GM23338 (cell line): ENCODE results near the gene DDX59. TPM values are rescaled to one million over a fixed set of nuclear protein-coding genes. Genes with fewer than 3 reads are reported as not detected.

Experiments used
- ATAC-seq: fragments of 200-7000 bp; cut with Tn5 transposase; 3 replicates; pipeline ENCODE4 v1.9.1; 2020
- DNase-seq: peaks from one replicate; pipeline ENCODE4 v3.0.0-alpha.2; 2015; ENCODE audit warnings: low spot score
- H2AFZ ChIP-seq: fragments of 200-600 bp; sonication (generic); 2 replicates; pipeline ENCODE4 v1.8.0; 2016; ENCODE audit warnings: antibody characterized with exemption, mild to moderate bottlenecking, moderate library complexity
- H3F3A ChIP-seq: fragments of 200-600 bp; sonication (generic); replicated peaks from 2 replicates; pipeline ENCODE4 v1.8.0; 2017; ENCODE audit warnings: antibody characterized with exemption, mixed run types, low read depth
- H3K27ac ChIP-seq: fragments of 200-600 bp; sonication (generic); 2 replicates; pipeline ENCODE4 v1.6.1; 2016; ENCODE audit warnings: low read depth
- H3K27me3 ChIP-seq: fragments of 200-600 bp; sonication (generic); 2 replicates; pipeline ENCODE4 v1.8.0; 2016; ENCODE audit warnings: mild to moderate bottlenecking, mixed run types, moderate library complexity; ENCODE audit not compliant: insufficient read depth
- H3K36me3 ChIP-seq: fragments of 200-600 bp; sonication (generic); 2 replicates; pipeline ENCODE4 v1.8.0; 2016; ENCODE audit warnings: mild to moderate bottlenecking; ENCODE audit not compliant: insufficient read depth
- H3K4me1 ChIP-seq: fragments of 200-600 bp; sonication (generic); 2 replicates; pipeline ENCODE4 v1.8.0; 2016; ENCODE audit warnings: mild to moderate bottlenecking, moderate library complexity; ENCODE audit not compliant: insufficient read depth
- H3K4me2 ChIP-seq: fragments of 200-600 bp; sonication (generic); 2 replicates; pipeline ENCODE4 v1.7.1; 2017; ENCODE audit warnings: mixed run types
- H3K4me3 ChIP-seq: fragments of 200-600 bp; sonication (generic); 2 replicates; pipeline ENCODE4 v1.6.1; 2016; ENCODE audit warnings: mixed run types
- H3K79me2 ChIP-seq: fragments of 200-600 bp; sonication (generic); replicated peaks from 2 replicates; pipeline ENCODE4 v1.8.0; 2017; ENCODE audit warnings: mild to moderate bottlenecking; ENCODE audit not compliant: insufficient read depth
- H3K9me2 ChIP-seq: fragments of 200-600 bp; sonication (generic); 2 replicates; pipeline ENCODE4 v1.8.0; 2017; ENCODE audit not compliant: insufficient read depth
- H4K20me1 ChIP-seq: fragments of 200-600 bp; sonication (generic); replicated peaks from 2 replicates; pipeline ENCODE4 v1.8.0; 2017; ENCODE audit warnings: mild to moderate bottlenecking; ENCODE audit not compliant: insufficient read depth
- H3K27ac Mint-ChIP-seq: 2 replicates; pipeline ENCODE4 v1.8.0; 2020; ENCODE audit warnings: inconsistent platforms, mild to moderate bottlenecking, moderate library complexity, mixed read lengths
- H3K27me3 Mint-ChIP-seq: 3 replicates; pipeline ENCODE4 v1.8.0; 2022; ENCODE audit warnings: low read depth, mild to moderate bottlenecking, moderate library complexity, mixed read lengths, inconsistent platforms; ENCODE audit not compliant: insufficient read depth, poor library complexity
- H3K36me3 Mint-ChIP-seq: 3 replicates; pipeline ENCODE4 v1.8.0; 2021; ENCODE audit warnings: low read depth, mild to moderate bottlenecking, inconsistent platforms, moderate library complexity, mixed read lengths
- H3K4me1 Mint-ChIP-seq: 3 replicates; pipeline ENCODE4 v1.8.0; 2020; ENCODE audit warnings: mild to moderate bottlenecking, inconsistent platforms, mixed read lengths
- H3K4me3 Mint-ChIP-seq: 3 replicates; pipeline ENCODE4 v1.8.0; 2021; ENCODE audit warnings: moderate library complexity, mild to moderate bottlenecking, inconsistent platforms, mixed read lengths
- H3K9me3 Mint-ChIP-seq: 3 replicates; pipeline ENCODE4 v1.8.0; 2020; ENCODE audit warnings: moderate library complexity, mild to moderate bottlenecking, inconsistent platforms, mixed read lengths
- CREB1 ChIP-seq: fragments of 250-450 bp; sonication (Bioruptor Pico); IDR thresholded peaks from 2 replicates; pipeline ENCODE4 v1.5.0; 2020; ENCODE audit warnings: low read depth, mild to moderate bottlenecking, moderate library complexity
- CTCF ChIP-seq, 2 experiments: fragments of 200-600 bp in 1 of 2; sonication (generic) in 1 of 2; conservative IDR thresholded peaks; 2 replicates each; pipeline versions ENCODE4 v1.5.1 to v1.6.1; 2016 to 2017; ENCODE audit warnings: antibody characterized with exemption in 2 of 2, low read depth in 2 of 2, mild to moderate bottlenecking in 2 of 2, moderate library complexity in 1 of 2
- EZH2 ChIP-seq: fragments of 200-600 bp; sonication (generic); IDR thresholded peaks from one replicate; pipeline ENCODE4 v1.8.0; 2017; ENCODE audit warnings: antibody characterized with exemption, mild to moderate bottlenecking, low read depth; ENCODE audit not compliant: unreplicated experiment
- EZH2phosphoT487 ChIP-seq: fragments of 200-600 bp; sonication (generic); IDR thresholded peaks from one replicate; pipeline ENCODE4 v1.8.1; 2018; ENCODE audit warnings: antibody characterized with exemption; ENCODE audit not compliant: unreplicated experiment
- JUNB ChIP-seq: IDR thresholded peaks from one replicate; pipeline ENCODE4 v1.6.1; 2016; ENCODE audit warnings: antibody characterized with exemption; ENCODE audit not compliant: unreplicated experiment
- NANOG ChIP-seq: IDR thresholded peaks from 2 replicates; pipeline ENCODE4 v1.6.1; 2016; ENCODE audit warnings: antibody characterized with exemption, borderline replicate concordance
- POLR2AphosphoS5 ChIP-seq: IDR thresholded peaks from 2 replicates; pipeline ENCODE4 v1.6.1; 2016; ENCODE audit warnings: antibody characterized with exemption, low read depth
- STAT1 ChIP-seq: IDR thresholded peaks from one replicate; pipeline ENCODE4 v1.6.1; 2016; ENCODE audit warnings: antibody characterized with exemption; ENCODE audit not compliant: unreplicated experiment
- ZNF114 ChIP-seq: fragments of 250-450 bp; sonication (Bioruptor Pico); IDR thresholded peaks from 2 replicates; pipeline ENCODE4 v1.5.0; 2020; ENCODE audit warnings: mild to moderate bottlenecking, moderate library complexity
- ZNF331 ChIP-seq: fragments of 250-450 bp; sonication (Bioruptor Pico); IDR thresholded peaks from 2 replicates; pipeline ENCODE4 v1.5.0; 2020; ENCODE audit warnings: low read depth, mild to moderate bottlenecking, moderate library complexity
- ZNF462 ChIP-seq: fragments of 250-450 bp; sonication (Bioruptor Pico); IDR thresholded peaks from 2 replicates; pipeline ENCODE4 v1.5.0; 2020; ENCODE audit warnings: mild to moderate bottlenecking, moderate library complexity
- long read RNA-seq: library from polyadenylated mRNA; unstranded; transcript quantifications from one replicate; pipeline ENCODE4 v2.0.0, GENCODE V29; 2020; ENCODE audit not compliant: unreplicated experiment
- polyA plus RNA-seq: library from polyadenylated mRNA; unstranded; fragments of >200 nt; fragmentation: Nextera tagmentation; extraction: Ambion mirVana; gene quantifications from 2 replicates; pipeline ENCODE4 v1.2.1, GENCODE V29; 2016
- total RNA-seq: library from RNA; depleted of rRNA; stranded (reverse); fragments of >200 nt; shearing (Covaris generic); gene quantifications from 2 replicates; pipeline ENCODE4 v1.2.3, GENCODE V29; 2014; rRNA removed

The DDX59 gene
- total RNA-seq, result 15.3 and 15.7 TPM in 2 replicates
- polyA plus RNA-seq, result 12.9 and 14.7 TPM in 2 replicates
- long read RNA-seq, partial matches to known transcripts, result 12 of 15 reads
- long read RNA-seq, other reads (novel, unspliced or antisense), result 2 of 15 reads

GRCh38 chr1:200669314-200670241, at the start of gene DDX59:
Gene DDX59 (minus strand): TSS chr1:200669907. CDS start chr1:200666740, 3,167 bp downstream.
- H3K4me1 ChIP-seq, result peaks cover 24% of the 10 kb centered on the region
- no peaks in the 10 kb centered on the region for H3K9me3 Mint-ChIP-seq
- no peaks in the 10 kb centered on the region for H3K9me2 ChIP-seq
- H3K27ac ChIP-seq, result peak within 1 kb of the TSS; percentile 95
- H3K79me2 ChIP-seq, result peaks cover 25% of the 10 kb centered on the region
- H3K27me3 ChIP-seq, result no peaks in the 10 kb centered on the region
- ATAC-seq (peak; percentile 89), DNase-seq (peak; percentile 98)
- TF ChIP-seq CREB1 (CRISPR knock-in tag), result peak; percentile 64
- TF ChIP-seq STAT1, result no peak
- peak; percentile 69 for TF ChIP-seq POLR2AphosphoS5
- H3K36me3 ChIP-seq, result no peaks in the 10 kb centered on the region
- peaks cover 9% of the 10 kb centered on the region for H3K27me3 Mint-ChIP-seq
- H3K4me3 ChIP-seq, result peak within 1 kb of the TSS; percentile 91
- peaks cover 4% of the 10 kb centered on the region; the same call in 1 of the 2 replicates for H3F3A ChIP-seq
- peak within 1 kb of the TSS; percentile 89 for H3K4me2 ChIP-seq
- peak within 1 kb of the TSS; percentile 89 for H3K4me3 Mint-ChIP-seq
- H3K27ac Mint-ChIP-seq, result peak within 1 kb of the TSS; percentile 91
- H2AFZ ChIP-seq, result peak within 1 kb of the TSS; percentile 86
- no peaks in the 10 kb centered on the region for H4K20me1 ChIP-seq
- peaks cover 31% of the 10 kb centered on the region for H3K4me1 Mint-ChIP-seq
- H3K36me3 Mint-ChIP-seq, result peaks cover 11% of the 10 kb centered on the region; the same call in 1 of the 3 replicates

- H3K4me1 Mint-ChIP-seq, result no peaks in the 10 kb centered on the region; the same call in 2 of the 3 replicates
- no peaks in the 10 kb centered on the region for H3K36me3 Mint-ChIP-seq
- Histone ChIP-seq H3K4me1 (no peaks in the 10 kb centered on the region), H3K79me2 (no peaks in the 10 kb centered on the region), H3K27ac (no peak overlapping the region), H3K36me3 (no peaks in the 10 kb centered on the region), H4K20me1 (no peaks in the 10 kb centered on the region), H3F3A (no peaks in the 10 kb centered on the region), H3K4me3 (no peak overlapping the region), H3K27me3 (no peaks in the 10 kb centered on the region), H2AFZ (peak overlapping the region; percentile 3; the same call in 1 of the 2 replicates), H3K9me2 (no peaks in the 10 kb centered on the region), H3K4me2 (no peak overlapping the region)
- DNase-seq, result no peak
- no peaks in the 10 kb centered on the region for H3K27me3 Mint-ChIP-seq
- ATAC-seq, result no peak
- H3K9me3 Mint-ChIP-seq, result no peaks in the 10 kb centered on the region
- no peak overlapping the region for H3K4me3 Mint-ChIP-seq
- no peak overlapping the region for H3K27ac Mint-ChIP-seq
- TF ChIP-seq EZH2phosphoT487 (no peak), POLR2AphosphoS5 (no peak), NANOG (no peak), EZH2 (no peak), ZNF462 (CRISPR knock-in tag) (no peak), ZNF331 (CRISPR knock-in tag) (no peak), JUNB (no peak), CREB1 (CRISPR knock-in tag) (no peak), CTCF (conservative IDR thresholded peaks at IDR 0.05; ENCODE audit: low read depth in 2 of 2) (no peak), STAT1 (no peak), ZNF114 (CRISPR knock-in tag) (no peak)
Measured at GRCh38 chr1:200714504-200715187, 44.9 kb upstream of the DDX59 start.
